Activated CD4-positive, alpha-beta memory T cell treated with anti-CD3 and anti-CD28 coated beads, Interleukin-2, amount 10 ng/mL, durations not matched to agents 7 days and 5 days (primary cell): ENCODE results near the gene TBX20. TPM values are rescaled to one million over a fixed set of nuclear protein-coding genes. Genes with fewer than 3 reads are reported as not detected.
"Not testable (repeated sequence)": the region's sequence is repeated elsewhere in the genome, so short reads cannot be mapped to it uniquely, and the experiment has no call there.

Experiments used
- CTCF ChIA-PET: fragments of 350-600 bp; sonication (Branson Sonifier 250); formaldehyde crosslinking; loops from one replicate; lab custom pipeline; 2021; ENCODE audit warnings: antibody characterized with exemption, inconsistent platforms; lab: Charles Lee
- POLR2A ChIA-PET: fragments of 350-600 bp; sonication (Branson Sonifier 250); formaldehyde crosslinking; loops from one replicate; lab custom pipeline; 2021; ENCODE audit warnings: antibody characterized with exemption; lab: Charles Lee
- DNase-seq: peaks from one replicate; pipeline ENCODE4 v3.0.0-alpha.2; 2020
- H3K27ac Mint-ChIP-seq: one replicate; pipeline ENCODE4 v1.8.0; 2021; ENCODE audit warnings: mild to moderate bottlenecking, mixed read lengths
- H3K27me3 Mint-ChIP-seq: one replicate; pipeline ENCODE4 v1.8.0; 2021; ENCODE audit warnings: mixed read lengths
- H3K36me3 Mint-ChIP-seq: one replicate; pipeline ENCODE4 v1.8.0; 2021; ENCODE audit warnings: low read depth, mixed read lengths
- H3K4me1 Mint-ChIP-seq: one replicate; pipeline ENCODE4 v1.8.0; 2021; ENCODE audit warnings: mixed read lengths
- H3K4me3 Mint-ChIP-seq: one replicate; pipeline ENCODE4 v1.8.0; 2021; ENCODE audit warnings: mild to moderate bottlenecking, mixed read lengths
- H3K9me3 Mint-ChIP-seq: one replicate; pipeline ENCODE4 v1.8.0; 2021; ENCODE audit warnings: mixed read lengths
- total RNA-seq, 2 experiments: library from RNA; stranded (reverse); gene quantifications; one replicate each; pipeline ENCODE4 v1.2.3, GENCODE V29; 2021

TBX20 gene
- total RNA-seq, 2 experiments from 2014 or later, result 0.38 to 0.45 TPM

DNA sequence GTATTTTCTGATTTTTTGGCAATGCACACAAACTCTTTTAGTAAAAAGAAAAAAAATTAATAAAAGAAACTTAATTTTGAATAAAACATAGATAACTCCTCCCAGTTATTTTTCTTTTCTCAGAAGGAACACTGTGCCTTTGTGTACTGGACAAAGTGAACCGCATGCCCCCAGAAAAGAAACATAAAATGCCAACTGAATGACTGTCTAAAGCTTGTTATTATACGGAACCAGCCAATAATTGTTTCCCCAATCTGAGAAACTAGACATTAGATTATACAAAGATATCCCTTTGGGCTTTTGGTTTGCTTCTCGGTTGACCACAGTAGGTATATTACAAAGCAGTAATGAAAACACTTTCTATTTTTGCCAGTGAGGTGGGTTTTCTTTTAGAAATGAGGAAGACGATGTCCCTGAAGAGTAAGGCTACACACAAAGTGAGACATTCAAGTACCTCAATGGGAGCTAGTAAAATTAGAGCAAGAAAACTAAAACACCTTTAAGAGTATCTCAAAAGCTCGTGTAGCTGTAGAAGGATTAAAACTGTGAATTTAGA lies 25.3 kb downstream of the TBX20 start:
- H3K4me3 Mint-ChIP-seq, POLR2A ChIA-PET, H3K4me1 Mint-ChIP-seq, H3K36me3 Mint-ChIP-seq, H3K27ac Mint-ChIP-seq, DNase-seq, H3K9me3 Mint-ChIP-seq, CTCF ChIA-PET: not testable (repeated sequence)
- H3K27me3 Mint-ChIP-seq, result peaks cover 13% of the 10 kb centered on the region

- H3K36me3 Mint-ChIP-seq, H3K4me1 Mint-ChIP-seq, CTCF ChIA-PET, DNase-seq, H3K9me3 Mint-ChIP-seq, H3K27ac Mint-ChIP-seq, H3K4me3 Mint-ChIP-seq, POLR2A ChIA-PET: not testable (repeated sequence)
- H3K27me3 Mint-ChIP-seq, result peaks cover 14% of the 10 kb centered on the region
These were observed 26.5 kb downstream of the TBX20 start for GRCh38 chr7:35227438-35227837.

DNA sequence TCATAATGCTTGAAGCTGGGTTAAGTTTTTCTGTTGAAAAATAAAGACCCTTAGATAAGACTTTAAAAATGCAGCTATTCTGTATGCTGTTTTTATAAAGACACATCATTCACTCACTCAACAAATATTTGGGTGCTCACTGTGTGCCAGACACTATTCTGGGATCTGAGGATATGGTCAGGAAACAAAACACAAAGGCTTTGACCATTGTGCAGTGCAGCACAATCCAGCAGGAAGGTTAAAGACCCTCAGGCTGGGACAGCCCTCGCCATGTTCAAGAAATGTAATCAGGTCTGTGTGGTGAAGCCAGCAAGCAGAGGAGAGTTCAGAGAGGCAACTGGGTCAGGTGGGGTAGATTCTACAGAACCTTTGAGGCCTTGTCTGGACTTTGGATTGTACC lies 31.5 kb downstream of the TBX20 start:
- H3K36me3 Mint-ChIP-seq, CTCF ChIA-PET, H3K4me1 Mint-ChIP-seq, POLR2A ChIA-PET, H3K9me3 Mint-ChIP-seq, H3K27ac Mint-ChIP-seq, DNase-seq, H3K4me3 Mint-ChIP-seq: not testable (repeated sequence)
- H3K27me3 Mint-ChIP-seq, result peaks cover 13% of the 10 kb centered on the region

GRCh38 chr7:35220176-35220575 lies 33.7 kb downstream of the TBX20 start:
- CTCF ChIA-PET, H3K4me3 Mint-ChIP-seq, POLR2A ChIA-PET: not testable (repeated sequence)

DNA sequence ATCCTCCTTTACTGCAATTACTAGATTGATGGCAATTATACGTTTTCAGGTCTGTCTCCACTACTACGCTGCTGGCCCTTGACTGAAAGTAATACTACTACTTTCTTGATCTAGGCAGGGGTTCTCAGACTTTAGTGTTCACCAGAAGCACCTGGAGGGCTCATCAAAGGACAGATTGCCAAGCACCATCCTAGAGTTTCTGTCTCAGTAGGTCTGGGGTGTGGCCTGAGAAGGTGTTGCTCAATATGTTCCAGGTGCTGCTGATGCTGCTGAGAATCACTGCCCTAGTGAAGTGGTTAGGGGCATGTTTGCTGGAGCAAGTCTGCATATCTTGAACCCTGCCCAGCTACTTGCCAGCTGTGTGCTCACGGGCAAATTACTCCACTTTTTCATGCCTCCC lies 37.9 kb downstream of the TBX20 start:
- H3K4me1 Mint-ChIP-seq, DNase-seq: not testable (repeated sequence)

More at GRCh38 chr7:35220176-35220575, 33.7 kb downstream of the TBX20 start:
- not testable (repeated sequence) for DNase-seq, H3K9me3 Mint-ChIP-seq, H3K4me1 Mint-ChIP-seq, H3K27ac Mint-ChIP-seq, H3K36me3 Mint-ChIP-seq
- H3K27me3 Mint-ChIP-seq, result peaks cover 14% of the 10 kb centered on the region

GRCh38 chr7:35215063-35215462 lies 38.8 kb downstream of the TBX20 start:
- H3K27me3 Mint-ChIP-seq, DNase-seq, H3K4me1 Mint-ChIP-seq, POLR2A ChIA-PET, CTCF ChIA-PET, H3K27ac Mint-ChIP-seq, H3K4me3 Mint-ChIP-seq, H3K9me3 Mint-ChIP-seq, H3K36me3 Mint-ChIP-seq: not testable (repeated sequence)

More for the DNA sequence above, 37.9 kb downstream of the TBX20 start:
- CTCF ChIA-PET, H3K27me3 Mint-ChIP-seq, H3K9me3 Mint-ChIP-seq, H3K4me3 Mint-ChIP-seq, H3K36me3 Mint-ChIP-seq, POLR2A ChIA-PET, H3K27ac Mint-ChIP-seq: not testable (repeated sequence)

GRCh38 chr7:35206924-35207323 lies 47.0 kb downstream of the TBX20 start:
- H3K4me3 Mint-ChIP-seq, H3K9me3 Mint-ChIP-seq, H3K36me3 Mint-ChIP-seq, POLR2A ChIA-PET, H3K27ac Mint-ChIP-seq, H3K27me3 Mint-ChIP-seq, DNase-seq, H3K4me1 Mint-ChIP-seq, CTCF ChIA-PET: not testable (repeated sequence)

GRCh38 chr7:35204850-35205249 lies 49.0 kb downstream of the TBX20 start:
- H3K4me3 Mint-ChIP-seq, DNase-seq, H3K4me1 Mint-ChIP-seq, H3K27ac Mint-ChIP-seq, H3K36me3 Mint-ChIP-seq, H3K27me3 Mint-ChIP-seq, POLR2A ChIA-PET, H3K9me3 Mint-ChIP-seq, CTCF ChIA-PET: not testable (repeated sequence)

DNA sequence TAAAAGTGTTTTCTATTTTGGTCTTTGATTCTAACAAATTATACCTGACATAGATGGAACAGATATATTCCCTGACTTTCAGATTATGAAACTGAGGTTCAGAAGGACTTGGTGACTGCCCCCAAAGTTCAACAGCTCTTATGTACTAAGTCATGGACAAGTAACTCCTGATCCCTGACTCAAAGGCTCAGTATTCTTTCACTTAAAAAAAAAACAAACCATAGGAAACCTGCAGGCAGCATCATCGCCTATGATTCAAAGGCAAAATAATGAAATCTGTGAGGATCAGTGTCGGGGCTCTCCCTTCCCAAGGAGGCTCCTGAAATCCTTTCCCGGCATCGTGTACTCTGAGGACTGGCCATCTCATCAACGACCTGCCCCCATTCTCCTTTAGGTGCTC lies 49.9 kb downstream of the TBX20 start:
- H3K4me1 Mint-ChIP-seq, CTCF ChIA-PET: not testable (repeated sequence)

GRCh38 chr7:35202353-35202752 lies 51.5 kb downstream of the TBX20 start:
- DNase-seq, H3K4me1 Mint-ChIP-seq, H3K27me3 Mint-ChIP-seq, H3K36me3 Mint-ChIP-seq, H3K27ac Mint-ChIP-seq, POLR2A ChIA-PET, H3K4me3 Mint-ChIP-seq, H3K9me3 Mint-ChIP-seq, CTCF ChIA-PET: not testable (repeated sequence)

More for the DNA sequence above, 49.9 kb downstream of the TBX20 start:
- H3K9me3 Mint-ChIP-seq, DNase-seq, H3K27me3 Mint-ChIP-seq, POLR2A ChIA-PET, H3K27ac Mint-ChIP-seq, H3K36me3 Mint-ChIP-seq, H3K4me3 Mint-ChIP-seq: not testable (repeated sequence)

DNA sequence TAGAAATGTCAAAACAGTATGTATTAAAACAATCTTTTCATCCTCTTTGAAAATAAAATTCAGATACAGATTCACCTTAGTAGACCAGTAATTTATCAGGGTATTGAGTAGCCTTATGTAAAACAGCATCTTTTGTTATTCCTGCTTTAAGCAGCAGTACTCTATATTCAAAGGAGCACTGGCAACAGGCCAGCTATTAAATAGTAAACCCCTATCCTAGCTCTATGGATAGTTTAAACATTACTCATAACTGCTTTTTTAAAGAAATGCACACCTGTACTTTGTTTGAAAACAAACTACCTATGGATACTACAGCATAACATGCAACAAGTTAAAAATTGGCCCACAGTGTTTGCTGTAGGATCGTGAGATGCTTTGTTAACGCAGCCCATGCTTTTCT lies 53.7 kb downstream of the TBX20 start:
- CTCF ChIA-PET, POLR2A ChIA-PET, H3K9me3 Mint-ChIP-seq, H3K27ac Mint-ChIP-seq, H3K4me3 Mint-ChIP-seq, DNase-seq, H3K36me3 Mint-ChIP-seq, H3K4me1 Mint-ChIP-seq: not testable (repeated sequence)
- peaks cover 20% of the 10 kb centered on the region for H3K27me3 Mint-ChIP-seq

DNA sequence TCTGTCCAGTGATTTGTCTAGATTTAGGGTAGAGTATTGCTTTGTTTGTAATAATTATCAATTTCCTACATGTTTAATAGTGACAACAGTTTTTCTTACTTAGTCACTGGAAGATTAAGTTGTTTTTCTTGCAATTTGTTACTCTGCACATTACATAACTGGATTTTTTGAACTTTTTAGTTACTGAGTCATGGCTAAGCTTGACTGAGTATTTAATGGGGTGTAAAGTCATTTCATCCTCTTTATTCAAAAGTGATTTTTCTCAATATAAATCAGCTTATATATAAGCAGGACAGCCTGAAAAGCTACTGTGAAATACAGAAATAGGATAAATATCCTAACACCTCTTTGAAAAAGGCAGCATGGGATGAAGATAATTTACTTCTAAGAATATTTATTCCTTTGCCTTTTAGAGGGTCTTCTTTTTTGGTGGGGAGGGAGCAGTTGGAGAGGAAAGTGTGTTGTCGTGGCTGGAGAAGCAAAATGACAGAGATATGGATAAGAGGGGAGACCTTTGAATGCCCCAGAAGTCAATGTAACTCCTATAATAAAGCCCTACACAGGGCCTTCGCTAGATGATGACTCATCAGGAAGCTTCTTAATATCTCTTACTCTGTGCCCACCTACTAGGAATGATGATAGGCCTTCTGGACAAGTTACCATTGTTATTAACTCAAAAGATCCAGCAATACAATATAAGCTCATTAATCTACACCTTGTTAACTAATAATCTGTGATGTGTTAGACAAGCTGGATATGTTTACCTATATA lies 55.3 kb downstream of the TBX20 start:
- H3K9me3 Mint-ChIP-seq, H3K4me1 Mint-ChIP-seq, H3K36me3 Mint-ChIP-seq, H3K27ac Mint-ChIP-seq, DNase-seq, POLR2A ChIA-PET, H3K4me3 Mint-ChIP-seq: not testable (repeated sequence)
- H3K27me3 Mint-ChIP-seq, result peaks cover 18% of the 10 kb centered on the region
- CTCF ChIA-PET, result interaction anchor here (0.7 kb wide), 2 partner anchors 16 to 414 kb away, joined by 3 to 5 read pairs; no protein-coding TSS in a partner anchor

DNA sequence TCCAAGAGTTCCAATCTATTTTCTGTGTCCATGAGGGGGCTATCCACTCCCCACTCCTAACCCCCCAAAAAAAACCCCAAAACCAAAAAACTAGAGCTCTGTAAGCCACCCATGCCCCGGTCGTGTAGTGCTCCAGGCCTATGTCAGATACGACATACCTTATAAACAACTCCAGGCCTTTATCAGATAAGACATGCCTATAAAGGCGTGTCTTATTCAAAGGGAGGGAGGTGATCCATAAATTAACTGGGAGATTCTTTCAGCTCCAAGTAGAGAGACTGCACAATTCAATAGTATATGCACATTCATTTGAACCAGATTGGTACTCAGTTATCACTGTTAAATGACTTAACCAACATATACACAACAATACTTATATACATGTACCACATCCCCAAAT lies 62.3 kb downstream of the TBX20 start:
- DNase-seq, H3K36me3 Mint-ChIP-seq, H3K4me3 Mint-ChIP-seq, H3K27ac Mint-ChIP-seq, H3K9me3 Mint-ChIP-seq, POLR2A ChIA-PET, H3K4me1 Mint-ChIP-seq, CTCF ChIA-PET: not testable (repeated sequence)
- peaks cover 24% of the 10 kb centered on the region for H3K27me3 Mint-ChIP-seq
